Effector memory CD4-positive, alpha-beta T cell (primary cell): Measurements from ENCODE around the gene IL13RA2.

ENCODE experiments used
- DNase-seq, 3 donors: peaks; one replicate each; pipeline ENCODE4 v3.0.0-alpha.2; 2020
- H3K27ac ChIP-seq: 2 replicates; pipeline ENCODE4 v1.7.0; 2013; ENCODE audit warnings: mild to moderate bottlenecking, low read length, moderate library complexity; ENCODE audit not compliant: insufficient read depth, poor library complexity, severe bottlenecking
- H3K27me3 ChIP-seq: replicated peaks from 2 replicates; pipeline ENCODE4 v1.7.0; 2013; ENCODE audit warnings: mild to moderate bottlenecking, low read length; ENCODE audit not compliant: insufficient read depth, control insufficient read depth, poor library complexity, severe bottlenecking
- H3K36me3 ChIP-seq: 2 replicates; pipeline ENCODE4 v1.7.0; 2013; ENCODE audit warnings: mild to moderate bottlenecking, low read length, moderate library complexity; ENCODE audit not compliant: control insufficient read depth, insufficient read depth
- H3K4me1 ChIP-seq: 2 replicates; pipeline ENCODE4 v1.7.0; 2013; ENCODE audit warnings: low read length, mild to moderate bottlenecking; ENCODE audit not compliant: control insufficient read depth, insufficient read depth, poor library complexity, severe bottlenecking
- H3K4me3 ChIP-seq: 2 replicates; pipeline ENCODE4 v1.7.0; 2013; ENCODE audit warnings: low read length, low read depth, mild to moderate bottlenecking; ENCODE audit not compliant: insufficient read depth, poor library complexity, severe bottlenecking
- H3K9me3 ChIP-seq: 2 replicates; pipeline ENCODE4 v1.7.0; 2013; ENCODE audit warnings: mild to moderate bottlenecking, low read length, moderate library complexity; ENCODE audit not compliant: control insufficient read depth
- total RNA-seq, 3 donors: gene quantifications; one replicate each; lab custom pipeline; 2026; lab: John Stamatoyannopoulos, UW

IL13RA2 gene, protein sequence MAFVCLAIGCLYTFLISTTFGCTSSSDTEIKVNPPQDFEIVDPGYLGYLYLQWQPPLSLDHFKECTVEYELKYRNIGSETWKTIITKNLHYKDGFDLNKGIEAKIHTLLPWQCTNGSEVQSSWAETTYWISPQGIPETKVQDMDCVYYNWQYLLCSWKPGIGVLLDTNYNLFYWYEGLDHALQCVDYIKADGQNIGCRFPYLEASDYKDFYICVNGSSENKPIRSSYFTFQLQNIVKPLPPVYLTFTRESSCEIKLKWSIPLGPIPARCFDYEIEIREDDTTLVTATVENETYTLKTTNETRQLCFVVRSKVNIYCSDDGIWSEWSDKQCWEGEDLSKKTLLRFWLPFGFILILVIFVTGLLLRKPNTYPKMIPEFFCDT
- 0 reads per million in 3 donors for total RNA-seq

GRCh38 chrX:115017455-115017854 lies at the start of gene IL13RA2:
Gene IL13RA2 (minus strand): TSS chrX:115017616. CDS start chrX:115017269, 347 bp downstream.
- no peaks in the 10 kb centered on the region for H3K27me3 ChIP-seq
- no peaks in the 10 kb centered on the region for H3K36me3 ChIP-seq
- H3K27ac ChIP-seq = no peak within 1 kb of the TSS
- H3K4me1 ChIP-seq = no peaks in the 10 kb centered on the region
- no peaks in the 10 kb centered on the region for H3K9me3 ChIP-seq
- no peak within 1 kb of the TSS for H3K4me3 ChIP-seq
- DNase-seq = no peak

- Histone ChIP-seq H3K27me3 (no peaks in the 10 kb centered on the region), H3K36me3 (no peaks in the 10 kb centered on the region), H3K9me3 (no peaks in the 10 kb centered on the region), H3K4me3 (no peak overlapping the region), H3K4me1 (no peaks in the 10 kb centered on the region), H3K27ac (no peak overlapping the region)
- DNase-seq = no peak
Measured at GRCh38 chrX:115065304-115065703, 47.9 kb upstream of the IL13RA2 start.

- H3K4me1 ChIP-seq = no peaks in the 10 kb centered on the region
- H3K4me3 ChIP-seq = no peak overlapping the region
- no peaks in the 10 kb centered on the region for H3K36me3 ChIP-seq
- H3K27ac ChIP-seq = no peak overlapping the region
- H3K27me3 ChIP-seq = no peaks in the 10 kb centered on the region
- no peaks in the 10 kb centered on the region for H3K9me3 ChIP-seq
- no peak for DNase-seq
Measured at GRCh38 chrX:115060013-115060412, 42.6 kb upstream of the IL13RA2 start.

DNA sequence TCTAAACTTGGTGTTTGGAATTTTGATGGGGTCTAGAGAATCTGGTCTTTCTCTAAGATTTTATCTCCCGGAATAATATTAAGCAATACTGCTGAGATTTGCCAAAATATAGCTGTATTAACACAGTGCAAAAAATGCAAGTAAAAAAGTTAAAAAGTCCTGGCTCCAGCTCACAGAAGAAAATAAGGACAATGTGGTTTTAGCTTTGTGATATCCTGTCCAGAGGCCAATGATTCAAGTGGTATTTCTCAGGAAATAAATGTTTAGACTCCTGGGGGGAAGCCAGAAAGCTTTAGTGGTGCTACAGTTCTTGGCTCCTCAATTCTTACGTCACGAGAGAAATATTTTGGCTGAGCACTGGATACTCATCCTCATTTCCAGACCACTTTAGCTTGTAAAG lies 40.9 kb upstream of the IL13RA2 start:
- H3K9me3 ChIP-seq = no peaks in the 10 kb centered on the region
- no peak overlapping the region for H3K4me3 ChIP-seq
- no peaks in the 10 kb centered on the region for H3K4me1 ChIP-seq
- no peaks in the 10 kb centered on the region for H3K36me3 ChIP-seq
- H3K27ac ChIP-seq = no peak overlapping the region
- no peaks in the 10 kb centered on the region for H3K27me3 ChIP-seq
- DNase-seq = no peak

- Histone ChIP-seq H3K4me3 (no peak overlapping the region), H3K27me3 (no peaks in the 10 kb centered on the region), H3K27ac (no peak overlapping the region), H3K36me3 (no peaks in the 10 kb centered on the region), H3K4me1 (no peaks in the 10 kb centered on the region), H3K9me3 (no peaks in the 10 kb centered on the region)
- no peak for DNase-seq
Measured at GRCh38 chrX:115054876-115055275, 37.5 kb upstream of the IL13RA2 start.

DNA sequence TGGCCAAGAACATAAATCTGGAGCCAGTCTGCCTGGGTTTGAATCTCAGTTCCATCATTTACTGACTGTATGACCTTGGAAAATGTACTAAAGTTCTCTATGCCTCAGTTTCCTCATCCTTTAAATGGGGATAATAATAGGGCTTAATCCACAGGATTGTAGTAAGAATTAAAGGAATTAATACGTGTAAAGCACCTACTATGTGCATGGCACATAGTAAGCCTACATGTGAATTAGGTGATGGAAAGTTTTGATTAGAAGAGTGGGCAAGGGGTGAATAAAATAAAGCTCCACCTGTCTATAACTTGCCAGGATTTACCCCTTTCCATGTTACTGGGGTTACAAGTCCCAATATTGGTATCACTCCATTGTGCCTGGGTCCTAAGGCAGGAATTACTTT lies 35.8 kb upstream of the IL13RA2 start:
- H3K4me3 ChIP-seq = no peak overlapping the region
- H3K36me3 ChIP-seq = no peaks in the 10 kb centered on the region
- no peak overlapping the region for H3K27ac ChIP-seq
- no peak for DNase-seq
- no peaks in the 10 kb centered on the region for H3K4me1 ChIP-seq
- H3K27me3 ChIP-seq = no peaks in the 10 kb centered on the region
- H3K9me3 ChIP-seq = no peaks in the 10 kb centered on the region

- no peak overlapping the region for H3K27ac ChIP-seq
Measured at GRCh38 chrX:115047715-115048114, 30.3 kb upstream of the IL13RA2 start.

GRCh38 chrX:115047181-115047580 lies 29.8 kb upstream of the IL13RA2 start:
- Histone ChIP-seq H3K4me3 (no peak overlapping the region), H3K27ac (no peak overlapping the region), H3K4me1 (no peaks in the 10 kb centered on the region), H3K9me3 (no peaks in the 10 kb centered on the region), H3K27me3 (no peaks in the 10 kb centered on the region), H3K36me3 (no peaks in the 10 kb centered on the region)
- no peak for DNase-seq

More at GRCh38 chrX:115047715-115048114, 30.3 kb upstream of the IL13RA2 start:
- no peak overlapping the region for H3K4me3 ChIP-seq
- no peaks in the 10 kb centered on the region for H3K36me3 ChIP-seq
- no peaks in the 10 kb centered on the region for H3K9me3 ChIP-seq
- DNase-seq = no peak
- no peaks in the 10 kb centered on the region for H3K4me1 ChIP-seq
- H3K27me3 ChIP-seq = no peaks in the 10 kb centered on the region

DNA sequence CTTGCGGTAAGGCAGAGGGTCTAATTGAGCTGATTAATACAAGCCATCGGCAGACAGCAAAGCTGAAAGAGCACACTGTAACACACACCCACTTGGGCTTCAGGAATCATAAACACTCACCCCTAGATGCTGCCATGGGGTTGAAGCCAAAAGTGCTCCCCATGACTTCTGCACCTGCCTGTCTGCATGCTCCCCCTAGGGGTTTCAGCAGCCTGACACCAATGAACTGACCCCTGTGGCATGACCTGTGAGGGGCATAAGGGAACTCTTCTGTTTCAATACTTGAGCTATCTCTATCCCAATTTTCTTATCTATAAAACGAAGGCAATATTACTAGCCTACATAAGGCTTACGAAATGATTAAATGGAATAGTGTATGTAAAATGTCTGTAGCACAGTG lies 23.0 kb upstream of the IL13RA2 start:
- Histone ChIP-seq H3K27me3 (no peaks in the 10 kb centered on the region), H3K4me1 (no peaks in the 10 kb centered on the region), H3K27ac (no peak overlapping the region), H3K9me3 (no peaks in the 10 kb centered on the region), H3K4me3 (no peak overlapping the region), H3K36me3 (no peaks in the 10 kb centered on the region)
- DNase-seq = no peak

DNA sequence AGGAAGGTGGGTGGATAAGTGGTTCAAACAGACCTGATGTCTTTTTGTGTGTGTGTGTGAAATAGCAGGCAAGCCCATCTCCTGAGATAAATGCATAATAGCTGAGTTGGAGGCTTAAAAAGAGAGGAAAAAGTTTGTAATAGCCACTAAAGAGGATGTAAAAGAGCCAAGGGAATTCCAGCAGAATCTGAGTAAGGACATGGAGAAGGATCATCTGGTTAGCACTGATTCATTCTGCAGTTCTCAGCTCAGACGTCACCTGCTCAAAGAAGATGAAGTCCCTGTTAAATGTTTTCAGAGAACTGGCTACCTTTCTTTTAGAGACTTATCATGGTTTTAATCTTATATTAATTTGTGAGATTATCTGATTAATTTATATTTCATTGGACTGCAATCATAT lies 21.0 kb upstream of the IL13RA2 start:
- no peak for DNase-seq
- Histone ChIP-seq H3K27me3 (no peaks in the 10 kb centered on the region), H3K4me1 (no peaks in the 10 kb centered on the region), H3K36me3 (no peaks in the 10 kb centered on the region), H3K4me3 (no peak overlapping the region), H3K9me3 (no peaks in the 10 kb centered on the region), H3K27ac (no peak overlapping the region)
